Measurements from ENCODE around the gene PUS1.

The PUS1 gene

GRCh38 chr12:131903270-131904255 is 25.5 kb upstream of the PUS1 start:
- H3K36me3 ChIP-seq (ENCODE audit: insufficient read depth, low read length): no peaks in the 10 kb centered on the region
- no peak overlapping the region for H2AFZ ChIP-seq (ENCODE audit: low read length, unreplicated experiment)
- no peaks in the 10 kb centered on the region for H3K79me2 ChIP-seq (ENCODE audit: control insufficient read depth, insufficient read depth, low read length, unreplicated experiment)
- H3K27ac ChIP-seq (ENCODE audit: low read depth, low read length): no peak overlapping the region
- no peak overlapping the region for H3K4me3 ChIP-seq (ENCODE audit: low read depth, low read length)
- no peaks in the 10 kb centered on the region for H3K27me3 ChIP-seq (ENCODE audit: insufficient read depth, low read length)
- no peaks in the 10 kb centered on the region for H3K4me1 ChIP-seq (ENCODE audit: control insufficient read depth, insufficient read depth, low read length, unreplicated experiment)

GRCh38 chr12:131904346-131904745 is 24.7 kb upstream of the PUS1 start:
- Histone ChIP-seq H3K36me3 (ENCODE audit: insufficient read depth, low read length) (no peaks in the 10 kb centered on the region), H3K4me3 (ENCODE audit: low read depth, low read length) (no peak overlapping the region), H3K4me1 (ENCODE audit: control insufficient read depth, insufficient read depth, low read length, unreplicated experiment) (no peaks in the 10 kb centered on the region), H3K79me2 (ENCODE audit: control insufficient read depth, insufficient read depth, low read length, unreplicated experiment) (no peaks in the 10 kb centered on the region), H3K27me3 (ENCODE audit: insufficient read depth, low read length) (no peaks in the 10 kb centered on the region), H3K27ac (ENCODE audit: low read depth, low read length) (no peak overlapping the region), H2AFZ (ENCODE audit: low read length, unreplicated experiment) (no peak overlapping the region)

- H3K27ac ChIP-seq (ENCODE audit: low read depth, low read length): no peak overlapping the region
- H3K79me2 ChIP-seq (ENCODE audit: control insufficient read depth, insufficient read depth, low read length, unreplicated experiment): no peaks in the 10 kb centered on the region
- no peak overlapping the region for H2AFZ ChIP-seq (ENCODE audit: low read length, unreplicated experiment)
- H3K4me1 ChIP-seq (ENCODE audit: control insufficient read depth, insufficient read depth, low read length, unreplicated experiment): no peaks in the 10 kb centered on the region
- H3K36me3 ChIP-seq (ENCODE audit: insufficient read depth, low read length): no peaks in the 10 kb centered on the region
- no peak overlapping the region for H3K4me3 ChIP-seq (ENCODE audit: low read depth, low read length)
- H3K27me3 ChIP-seq (ENCODE audit: insufficient read depth, low read length): no peaks in the 10 kb centered on the region
Measured at GRCh38 chr12:131905081-131905629, 23.9 kb upstream of the PUS1 start.

GRCh38 chr12:131905630-131906091 is 23.4 kb upstream of the PUS1 start:
- Histone ChIP-seq H2AFZ (ENCODE audit: low read length, unreplicated experiment) (no peak overlapping the region), H3K79me2 (ENCODE audit: control insufficient read depth, insufficient read depth, low read length, unreplicated experiment) (no peaks in the 10 kb centered on the region), H3K36me3 (ENCODE audit: insufficient read depth, low read length) (no peaks in the 10 kb centered on the region), H3K27me3 (ENCODE audit: insufficient read depth, low read length) (no peaks in the 10 kb centered on the region), H3K27ac (ENCODE audit: low read depth, low read length) (no peak overlapping the region), H3K4me1 (ENCODE audit: control insufficient read depth, insufficient read depth, low read length, unreplicated experiment) (no peaks in the 10 kb centered on the region), H3K4me3 (ENCODE audit: low read depth, low read length) (no peak overlapping the region)

GRCh38 chr12:131907379-131908091 is 21.5 kb upstream of the PUS1 start:
- no peak overlapping the region for H2AFZ ChIP-seq (ENCODE audit: low read length, unreplicated experiment)
- no peak overlapping the region for H3K4me3 ChIP-seq (ENCODE audit: low read depth, low read length)
- H3K4me1 ChIP-seq (ENCODE audit: control insufficient read depth, insufficient read depth, low read length, unreplicated experiment): peaks cover 6% of the 10 kb centered on the region
- no peak overlapping the region for H3K27ac ChIP-seq (ENCODE audit: low read depth, low read length)
- no peaks in the 10 kb centered on the region for H3K79me2 ChIP-seq (ENCODE audit: control insufficient read depth, insufficient read depth, low read length, unreplicated experiment)
- no peaks in the 10 kb centered on the region for H3K27me3 ChIP-seq (ENCODE audit: insufficient read depth, low read length)
- no peaks in the 10 kb centered on the region for H3K36me3 ChIP-seq (ENCODE audit: insufficient read depth, low read length)

- Histone ChIP-seq H3K4me3 (ENCODE audit: low read depth, low read length) (no peak overlapping the region), H3K36me3 (ENCODE audit: insufficient read depth, low read length) (no peaks in the 10 kb centered on the region), H3K27me3 (ENCODE audit: insufficient read depth, low read length) (no peaks in the 10 kb centered on the region), H3K27ac (ENCODE audit: low read depth, low read length) (no peak overlapping the region), H3K79me2 (ENCODE audit: control insufficient read depth, insufficient read depth, low read length, unreplicated experiment) (no peaks in the 10 kb centered on the region), H2AFZ (ENCODE audit: low read length, unreplicated experiment) (no peak overlapping the region), H3K4me1 (ENCODE audit: control insufficient read depth, insufficient read depth, low read length, unreplicated experiment) (peaks cover 12% of the 10 kb centered on the region)
Measured at GRCh38 chr12:131908092-131909080, 20.7 kb upstream of the PUS1 start.

GRCh38 chr12:131909081-131909751 is 19.9 kb upstream of the PUS1 start:
- Histone ChIP-seq H3K4me1 (ENCODE audit: control insufficient read depth, insufficient read depth, low read length, unreplicated experiment) (peaks cover 12% of the 10 kb centered on the region), H3K27ac (ENCODE audit: low read depth, low read length) (no peak overlapping the region), H2AFZ (ENCODE audit: low read length, unreplicated experiment) (no peak overlapping the region), H3K79me2 (ENCODE audit: control insufficient read depth, insufficient read depth, low read length, unreplicated experiment) (no peaks in the 10 kb centered on the region), H3K36me3 (ENCODE audit: insufficient read depth, low read length) (no peaks in the 10 kb centered on the region), H3K27me3 (ENCODE audit: insufficient read depth, low read length) (no peaks in the 10 kb centered on the region), H3K4me3 (ENCODE audit: low read depth, low read length) (no peak overlapping the region)

- Histone ChIP-seq H3K79me2 (ENCODE audit: control insufficient read depth, insufficient read depth, low read length, unreplicated experiment) (no peaks in the 10 kb centered on the region), H3K27me3 (ENCODE audit: insufficient read depth, low read length) (no peaks in the 10 kb centered on the region), H3K4me3 (ENCODE audit: low read depth, low read length) (no peak overlapping the region), H3K4me1 (ENCODE audit: control insufficient read depth, insufficient read depth, low read length, unreplicated experiment) (peaks cover 12% of the 10 kb centered on the region), H3K27ac (ENCODE audit: low read depth, low read length) (no peak overlapping the region), H2AFZ (ENCODE audit: low read length, unreplicated experiment) (no peak overlapping the region), H3K36me3 (ENCODE audit: insufficient read depth, low read length) (no peaks in the 10 kb centered on the region)
Measured at GRCh38 chr12:131909752-131910219, 19.3 kb upstream of the PUS1 start.

- Histone ChIP-seq H3K27ac (ENCODE audit: low read depth, low read length) (no peak overlapping the region), H3K27me3 (ENCODE audit: insufficient read depth, low read length) (no peaks in the 10 kb centered on the region), H2AFZ (ENCODE audit: low read length, unreplicated experiment) (no peak overlapping the region), H3K36me3 (ENCODE audit: insufficient read depth, low read length) (no peaks in the 10 kb centered on the region), H3K79me2 (ENCODE audit: control insufficient read depth, insufficient read depth, low read length, unreplicated experiment) (no peaks in the 10 kb centered on the region), H3K4me3 (ENCODE audit: low read depth, low read length) (no peak overlapping the region), H3K4me1 (ENCODE audit: control insufficient read depth, insufficient read depth, low read length, unreplicated experiment) (peaks cover 12% of the 10 kb centered on the region)
Measured at GRCh38 chr12:131910302-131911027, 18.6 kb upstream of the PUS1 start.

Measured in ACC112 (cell line).